Stimulated activated CD4-positive, alpha-beta T cell treated with anti-CD3 and anti-CD28 coated beads, Interleukin-1b, Interleukin-23, amount 100 ng/mL, for 24 hours (primary cell): Measurements from ENCODE around the gene ABCG1.

Source experiments
- DNase-seq, 4 experiments: peaks; one replicate each; pipeline ENCODE4 v3.0.0-alpha.2; 2020; ENCODE audit warnings: low read depth in 4 of 4, low spot score in 1 of 4

ABCG1 gene

GRCh38 chr21:42343101-42343500 lies 124.2 kb downstream of the ABCG1 start:
- no peak for DNase-seq

GRCh38 chr21:42343556-42343955 lies 124.6 kb downstream of the ABCG1 start:
- DNase-seq: no peak

- DNase-seq: no peak
Observed at GRCh38 chr21:42343963-42344510, 125.1 kb downstream of the ABCG1 start.

- DNase-seq: no peak
Observed at GRCh38 chr21:42344631-42345030, 125.7 kb downstream of the ABCG1 start.

GRCh38 chr21:42346441-42346840 lies 127.5 kb downstream of the ABCG1 start:
- DNase-seq: no peak
